ENCODE measurements around the gene INMT. TPM values are rescaled to one million over a fixed set of nuclear protein-coding genes. Genes with fewer than 3 reads are reported as not detected.

INMT gene
- total and polyA plus RNA-seq, 2 experiments from 2014 or later, result 0.79 to 1.1 TPM

DNA sequence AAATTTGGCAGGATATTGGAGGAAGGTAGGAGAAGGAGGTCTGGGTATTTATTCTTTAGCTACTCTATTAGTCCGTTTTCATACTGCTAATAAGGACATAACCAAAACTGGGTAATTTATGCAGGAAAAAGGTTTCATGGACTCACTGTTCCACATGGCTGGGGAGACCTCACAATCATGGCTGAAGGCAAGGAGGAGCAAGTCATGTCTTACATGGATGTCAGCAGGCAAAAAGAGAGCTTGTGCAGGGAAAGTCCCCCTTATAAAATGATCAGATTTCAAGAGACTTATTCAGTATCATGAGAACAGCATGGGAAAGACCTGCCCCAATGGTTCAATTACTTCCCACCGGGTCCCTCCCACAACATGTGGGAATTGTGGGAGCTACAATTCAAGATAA, 1.9 kb upstream of the INMT start:
- Histone ChIP-seq H3K27ac (ENCODE audit: low read depth) (no peak overlapping the region), H3K79me2 (replicated peaks; ENCODE audit: insufficient read depth) (no peaks in the 10 kb centered on the region), H3K27me3 (ENCODE audit: insufficient read depth) (no peaks in the 10 kb centered on the region), H3K4me2 (no peak overlapping the region), H3F3A (replicated peaks; ENCODE audit: low read depth) (no peaks in the 10 kb centered on the region), H3K4me1 (ENCODE audit: insufficient read depth) (no peaks in the 10 kb centered on the region), H3K4me3 (no peak overlapping the region), H4K20me1 (replicated peaks; ENCODE audit: insufficient read depth) (no peaks in the 10 kb centered on the region), H3K36me3 (ENCODE audit: insufficient read depth) (no peaks in the 10 kb centered on the region), H3K9me2 (ENCODE audit: insufficient read depth) (peaks cover 11% of the 10 kb centered on the region; the same call in 1 of the 2 replicates), H2AFZ (no peak overlapping the region)
- no peak overlapping the region for H3K4me3 Mint-ChIP-seq
- TF ChIP-seq ZNF462 (CRISPR knock-in tag; IDR thresholded peaks at IDR 0.05), result no peak
- no peak for TF ChIP-seq ZNF331 (CRISPR knock-in tag; IDR thresholded peaks at IDR 0.05; ENCODE audit: low read depth)
- no peak for TF ChIP-seq POLR2AphosphoS5 (IDR thresholded peaks at IDR 0.05; ENCODE audit: low read depth)
- TF ChIP-seq CREB1 (CRISPR knock-in tag; IDR thresholded peaks at IDR 0.05; ENCODE audit: low read depth), result no peak
- no peak for TF ChIP-seq EZH2phosphoT487 (IDR thresholded peaks at IDR 0.05; ENCODE audit: unreplicated experiment)
- TF ChIP-seq ZNF114 (CRISPR knock-in tag; IDR thresholded peaks at IDR 0.05), result no peak
- H3K36me3 Mint-ChIP-seq (ENCODE audit: low read depth), result no peaks in the 10 kb centered on the region; the same call in 2 of the 3 replicates
- DNase-seq (ENCODE audit: low spot score), result no peak
- H3K4me1 Mint-ChIP-seq, result no peaks in the 10 kb centered on the region
- ATAC-seq, result no peak
- H3K27me3 Mint-ChIP-seq (ENCODE audit: insufficient read depth, low read depth, poor library complexity), result peaks cover 3% of the 10 kb centered on the region
- no peaks in the 10 kb centered on the region for H3K9me3 Mint-ChIP-seq
- no peak overlapping the region for H3K27ac Mint-ChIP-seq

Measured in GM23338 (cell line).